GM12864 (cell line): Measurements from ENCODE around the gene VPS72.

Source experiments
- DNase-seq: peaks from one replicate; pipeline ENCODE4 v3.0.0-alpha.2; 2011; ENCODE audit warnings: low read depth
- H3K4me3 ChIP-seq: 2 replicates; pipeline ENCODE4 v1.5.1; 2011; ENCODE audit warnings: mild to moderate bottlenecking, low read depth, low read length, control low read depth
- TF ChIP-seq, protein P1 (sequence below): IDR thresholded peaks from 2 replicates; pipeline ENCODE4 v1.5.1; 2011; ENCODE audit warnings: low read depth, mild to moderate bottlenecking, moderate library complexity, low read length, control low read depth, inconsistent platforms; ENCODE audit errors: missing control alignments

VPS72 gene

DNA sequence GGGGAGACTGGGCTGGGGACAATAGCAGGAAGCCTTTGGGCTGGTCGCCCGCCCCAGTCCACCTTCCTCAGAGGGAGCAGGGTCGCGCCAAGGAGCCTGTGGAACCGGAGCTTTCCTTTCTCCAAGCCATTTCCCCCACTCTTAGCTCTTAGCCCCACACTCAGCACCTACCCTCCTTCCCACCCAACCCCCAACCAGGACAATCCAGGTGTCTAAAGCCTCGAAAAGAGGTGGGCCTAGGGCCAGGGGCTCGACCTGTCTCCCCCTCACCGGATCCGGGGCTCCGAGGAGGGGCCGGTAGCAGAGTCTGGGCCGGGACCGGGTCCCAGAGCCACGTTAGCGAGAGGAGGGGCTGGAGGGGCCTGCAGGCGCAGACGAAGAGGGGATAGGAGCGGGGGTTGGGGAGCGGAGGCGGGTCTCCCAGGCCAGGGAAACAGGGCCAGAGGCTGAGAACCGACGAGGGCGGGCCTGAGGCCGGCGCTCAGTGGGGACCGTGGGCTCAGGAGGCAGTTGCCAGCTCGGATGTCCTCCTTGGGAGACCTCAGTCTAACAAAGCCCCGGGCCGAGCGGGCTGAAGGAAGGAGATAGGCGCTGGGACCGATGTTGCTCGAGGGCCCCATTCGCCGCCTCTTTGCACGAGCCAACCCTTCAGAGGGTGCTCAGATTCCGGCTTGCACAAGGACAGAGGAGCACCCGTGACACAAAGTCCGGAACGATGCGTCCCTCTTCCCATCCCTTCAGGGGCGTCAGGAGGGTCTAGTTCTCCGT, 44.5 kb downstream of the VPS72 start:
- no peak overlapping the region for H3K4me3 ChIP-seq
- no peak for DNase-seq
- TF ChIP-seq, protein P1, sequence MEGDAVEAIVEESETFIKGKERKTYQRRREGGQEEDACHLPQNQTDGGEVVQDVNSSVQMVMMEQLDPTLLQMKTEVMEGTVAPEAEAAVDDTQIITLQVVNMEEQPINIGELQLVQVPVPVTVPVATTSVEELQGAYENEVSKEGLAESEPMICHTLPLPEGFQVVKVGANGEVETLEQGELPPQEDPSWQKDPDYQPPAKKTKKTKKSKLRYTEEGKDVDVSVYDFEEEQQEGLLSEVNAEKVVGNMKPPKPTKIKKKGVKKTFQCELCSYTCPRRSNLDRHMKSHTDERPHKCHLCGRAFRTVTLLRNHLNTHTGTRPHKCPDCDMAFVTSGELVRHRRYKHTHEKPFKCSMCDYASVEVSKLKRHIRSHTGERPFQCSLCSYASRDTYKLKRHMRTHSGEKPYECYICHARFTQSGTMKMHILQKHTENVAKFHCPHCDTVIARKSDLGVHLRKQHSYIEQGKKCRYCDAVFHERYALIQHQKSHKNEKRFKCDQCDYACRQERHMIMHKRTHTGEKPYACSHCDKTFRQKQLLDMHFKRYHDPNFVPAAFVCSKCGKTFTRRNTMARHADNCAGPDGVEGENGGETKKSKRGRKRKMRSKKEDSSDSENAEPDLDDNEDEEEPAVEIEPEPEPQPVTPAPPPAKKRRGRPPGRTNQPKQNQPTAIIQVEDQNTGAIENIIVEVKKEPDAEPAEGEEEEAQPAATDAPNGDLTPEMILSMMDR: no peak

DNA sequence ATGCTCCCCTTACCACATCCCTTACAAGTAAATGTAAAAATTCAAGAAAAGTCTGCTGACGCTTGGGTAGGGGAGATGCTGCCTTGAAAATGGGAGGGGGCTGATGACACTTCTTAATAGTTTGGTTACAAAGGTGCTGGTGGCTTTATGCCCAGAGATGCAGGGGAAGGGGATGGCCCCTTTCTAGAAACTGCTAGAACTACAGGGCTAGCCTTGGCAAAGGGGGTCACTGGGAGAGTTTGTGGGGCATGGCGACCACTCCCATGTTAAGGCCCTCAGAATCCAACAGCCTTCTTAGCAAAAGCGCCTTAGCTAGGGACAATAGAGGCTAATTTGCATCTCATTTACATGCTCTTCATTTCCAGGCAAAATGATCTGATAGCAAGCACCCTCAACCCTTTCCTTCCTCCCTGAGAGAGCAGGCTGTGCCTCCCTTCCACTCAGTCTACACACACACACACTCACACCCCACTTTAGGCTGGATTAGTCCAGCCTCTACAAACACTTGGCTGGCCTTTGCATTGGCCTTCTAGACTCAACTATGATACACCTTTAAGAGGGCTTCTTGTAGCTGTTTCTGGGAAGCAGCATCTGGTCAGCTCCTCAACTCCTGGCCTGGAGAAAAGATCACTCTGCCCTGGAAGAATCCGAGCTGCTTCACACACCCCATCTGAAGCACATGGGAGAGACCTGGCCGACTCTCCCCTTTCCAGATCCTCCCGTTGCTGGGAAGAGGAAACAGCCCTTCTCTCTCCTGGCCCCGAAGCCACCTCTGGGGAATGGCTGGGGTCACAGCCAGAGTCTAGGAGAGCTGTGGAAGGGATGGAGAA, 45.3 kb downstream of the VPS72 start:
- TF ChIP-seq, protein P1: no peak
- H3K4me3 ChIP-seq: no peak overlapping the region
- DNase-seq: no peak

DNA sequence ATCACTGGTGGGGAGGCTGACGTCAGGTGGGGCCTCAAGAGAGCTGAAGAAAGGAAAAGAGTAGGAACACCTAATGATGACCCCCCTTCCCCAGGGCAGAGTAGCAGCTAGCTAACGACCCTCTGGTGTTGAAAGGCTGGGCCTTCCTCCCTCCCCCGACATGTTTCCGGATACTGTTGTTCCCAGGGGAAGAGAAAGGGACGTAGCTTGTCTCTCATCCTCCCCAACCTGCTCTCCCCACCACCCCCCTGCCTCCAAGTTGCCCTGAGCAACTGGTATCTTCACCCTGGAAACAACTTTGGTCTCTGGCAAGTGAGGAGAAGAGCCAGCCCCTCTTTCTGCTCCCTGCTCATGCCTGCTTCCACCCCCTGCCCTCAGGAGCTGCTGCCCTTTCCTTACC, 46.0 kb downstream of the VPS72 start:
- H3K4me3 ChIP-seq: no peak overlapping the region
- DNase-seq: no peak
- TF ChIP-seq, protein P1: no peak

DNA sequence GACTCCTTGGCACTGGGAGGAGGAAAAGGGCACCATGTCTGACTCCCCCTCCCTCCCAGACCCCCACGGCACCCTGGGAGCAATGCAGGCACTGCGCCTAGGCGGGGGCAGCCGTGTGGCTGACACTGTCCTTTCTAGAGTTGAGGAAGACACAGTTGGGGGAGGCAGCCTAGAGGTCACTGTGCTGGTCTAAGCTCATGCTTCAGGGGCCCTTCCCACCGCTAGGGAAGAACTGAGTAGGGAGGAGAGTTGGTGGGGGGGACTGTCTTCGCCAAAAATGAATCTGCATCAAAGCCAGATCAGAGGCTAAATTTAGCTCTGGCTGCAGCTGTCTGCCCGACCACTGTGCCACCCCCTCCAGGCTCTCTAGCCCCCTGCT, 47.0 kb downstream of the VPS72 start:
- TF ChIP-seq, protein P1: no peak
- H3K4me3 ChIP-seq: no peak overlapping the region
- no peak for DNase-seq

DNA sequence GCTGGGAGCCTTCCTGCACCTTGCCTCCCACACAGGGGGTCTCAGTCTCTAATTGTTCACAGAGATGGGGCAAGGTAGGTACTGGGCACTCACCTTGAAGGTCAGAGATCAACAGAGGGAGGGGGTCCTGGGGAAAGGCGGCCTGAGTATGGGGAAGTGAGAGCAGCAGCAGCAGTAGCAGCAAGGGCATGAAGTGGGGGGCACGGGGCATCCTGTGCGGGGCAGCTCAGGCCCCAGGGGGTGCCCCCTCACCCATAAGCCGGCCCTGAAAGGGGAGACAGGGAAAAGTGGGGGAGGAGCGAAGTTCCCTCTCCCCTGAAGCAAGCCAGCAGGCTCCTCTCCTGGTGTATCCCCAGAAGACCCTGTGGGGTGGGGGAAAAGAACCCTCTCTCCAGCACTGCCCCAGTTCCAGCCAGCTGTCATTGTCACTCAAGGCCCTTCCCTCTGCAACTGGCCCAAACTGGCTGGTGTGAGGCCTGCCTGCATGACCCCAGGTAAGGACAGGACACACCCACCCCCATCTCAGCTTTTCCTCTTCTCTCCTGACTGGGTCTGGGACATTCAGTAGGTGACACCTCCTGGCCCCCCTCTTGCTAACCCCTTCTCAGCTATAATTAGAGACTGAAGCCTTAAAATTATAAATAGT, 47.5 kb downstream of the VPS72 start:
- no peak overlapping the region for H3K4me3 ChIP-seq
- TF ChIP-seq, protein P1: no peak
- no peak for DNase-seq

DNA sequence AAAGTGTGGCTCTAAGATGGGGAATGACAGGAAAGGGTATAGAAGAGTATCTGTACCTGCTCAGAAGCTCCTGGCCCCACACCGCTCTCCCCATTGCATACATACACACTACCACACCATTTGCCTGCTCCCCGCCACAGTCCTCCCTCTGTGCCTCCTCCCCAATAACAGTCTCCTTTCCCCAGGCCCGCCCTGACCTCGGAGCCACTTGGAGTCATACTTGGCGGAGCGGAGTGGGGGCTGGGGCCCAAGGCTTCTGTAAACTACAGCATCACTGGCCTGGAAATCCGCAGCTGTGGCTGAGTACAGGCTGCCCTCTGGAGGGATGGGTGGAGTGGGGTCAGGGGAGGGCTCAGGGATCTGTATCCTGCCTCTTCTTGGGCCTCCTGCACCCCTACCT, 52.2 kb downstream of the VPS72 start:
- DNase-seq: no peak
- H3K4me3 ChIP-seq: no peak overlapping the region
- TF ChIP-seq, protein P1: no peak
